HG03095 (cell line): ENCODE measurements around the gene KLHL24.
"Not testable (repeated sequence)": the region's sequence is repeated elsewhere in the genome, so short reads cannot be mapped to it uniquely, and the experiment has no call there.

Source experiments
- ATAC-seq: cut with Tn5 transposase; IDR thresholded peaks from one replicate; pipeline ENCODE4 v1.9.1; 2021; ENCODE audit warnings: moderate library complexity; ENCODE audit not compliant: unreplicated experiment

The KLHL24 gene

GRCh38 chr3:183634707-183635106, 716 bp upstream of the KLHL24 start:
- ATAC-seq = no peak

DNA sequence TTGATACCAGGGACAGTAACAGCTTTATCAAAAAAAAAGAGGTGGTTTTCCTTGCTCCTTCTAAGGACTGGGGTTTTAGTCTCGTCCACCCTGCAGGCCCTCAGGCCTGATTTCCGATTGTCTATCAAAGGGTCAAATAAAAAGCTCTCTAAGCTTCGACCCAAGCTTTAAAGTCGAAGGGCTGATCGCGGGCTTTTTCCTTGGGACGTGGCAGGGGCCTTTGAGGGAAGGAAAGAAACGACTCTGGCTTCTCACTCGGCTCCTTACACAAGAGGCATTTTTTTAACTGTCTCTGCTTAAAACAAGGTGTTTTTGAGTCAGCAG, 354 bp upstream of the KLHL24 start:
- ATAC-seq = no peak

GRCh38 chr3:183636221-183637105, 1.0 kb downstream of the KLHL24 start:
- peak; percentile 87 for ATAC-seq

DNA sequence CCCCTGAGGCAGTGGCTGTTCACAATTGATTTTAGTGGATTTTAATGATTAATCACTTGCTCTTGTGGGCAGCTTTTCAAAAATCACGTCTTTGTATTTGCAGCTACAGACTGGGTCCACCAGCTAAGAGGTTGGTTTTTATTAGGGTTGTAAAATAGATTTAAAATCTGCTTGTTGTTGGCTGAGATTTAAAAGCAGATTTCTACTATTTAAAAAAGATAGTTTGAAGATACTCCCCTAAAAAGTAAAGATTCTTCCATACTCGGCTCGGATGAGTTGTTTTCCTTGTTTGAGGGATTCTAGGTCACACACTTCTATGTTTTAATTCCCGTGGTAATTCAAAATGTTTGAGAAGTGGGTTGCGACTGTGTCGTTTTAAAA, 1.7 kb downstream of the KLHL24 start:
- ATAC-seq = no peak

DNA sequence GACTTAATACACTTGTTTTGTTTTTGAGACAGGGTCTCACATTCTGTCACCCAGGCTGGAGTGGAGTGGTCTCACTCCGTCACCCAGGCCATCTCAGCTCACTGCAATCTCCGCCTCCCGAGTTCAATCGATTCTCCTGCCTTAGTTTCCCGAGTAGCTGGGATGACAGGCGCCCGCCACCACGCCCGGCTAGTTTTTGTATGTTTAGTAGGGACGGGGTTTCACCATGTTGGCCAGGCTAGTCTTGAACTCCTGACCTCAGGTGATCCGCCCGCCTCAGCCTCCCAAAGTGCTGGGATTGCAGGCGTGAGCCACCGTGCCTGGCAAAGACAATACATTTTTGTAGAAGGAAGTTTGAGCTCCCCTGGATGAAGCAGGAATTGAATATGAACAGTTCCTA, 2.2 kb downstream of the KLHL24 start:
- not testable (repeated sequence) for ATAC-seq

DNA sequence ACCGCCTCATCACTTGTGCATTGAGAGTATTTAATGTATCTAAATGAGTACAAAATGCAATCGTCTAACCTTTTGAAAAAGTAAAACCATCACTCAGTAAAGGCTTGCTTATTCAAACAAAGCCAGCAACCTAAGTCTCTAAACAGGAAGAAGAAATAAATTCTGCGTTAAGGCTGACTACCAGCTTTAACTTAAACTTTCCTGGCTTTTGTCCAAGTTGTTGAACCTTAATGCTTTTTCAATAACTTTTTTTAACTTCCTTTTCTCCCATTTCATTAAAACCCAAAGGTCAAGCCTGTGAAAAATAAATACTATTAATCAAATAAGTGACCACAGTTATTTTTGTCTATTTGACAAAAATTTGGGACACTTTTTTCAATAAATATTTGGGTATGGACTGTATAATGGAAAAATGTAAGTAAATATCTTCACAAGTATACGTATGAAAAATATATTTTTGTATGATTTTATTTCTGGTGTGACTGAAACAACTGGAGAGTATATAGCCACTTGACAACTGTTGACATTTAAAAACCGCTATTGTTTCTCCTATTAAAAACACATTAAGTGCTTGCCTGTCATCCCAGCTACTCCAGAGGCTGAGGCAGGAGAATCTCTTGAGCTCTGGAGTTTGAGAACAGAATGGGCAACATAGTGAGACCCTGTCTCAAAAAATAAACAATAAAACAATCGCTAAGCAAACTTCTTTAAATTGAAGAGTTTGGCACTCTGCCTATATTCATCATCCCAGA, 2.9 kb downstream of the KLHL24 start:
- no peak for ATAC-seq

GRCh38 chr3:183640635-183641034, 5.2 kb downstream of the KLHL24 start:
- ATAC-seq = not testable (repeated sequence)

DNA sequence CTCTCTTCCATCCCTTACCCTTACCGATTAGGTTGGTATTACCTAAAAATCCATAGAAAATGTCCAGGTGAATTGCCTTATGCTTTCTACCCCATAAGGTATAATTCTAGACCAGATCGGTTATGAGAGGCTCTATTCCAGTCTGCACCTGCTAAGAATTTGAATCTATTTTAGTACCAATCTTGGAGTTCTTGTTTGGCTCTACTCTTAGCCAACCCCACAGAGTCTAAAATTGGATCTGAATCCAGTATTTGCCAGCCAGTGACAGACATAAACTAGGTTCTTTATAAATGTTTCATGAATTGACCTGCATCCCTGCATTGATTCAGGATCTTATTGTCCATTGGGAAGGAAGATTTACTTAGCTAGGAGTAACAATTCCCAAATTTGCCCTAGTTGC, 6.5 kb downstream of the KLHL24 start:
- ATAC-seq = no peak

DNA sequence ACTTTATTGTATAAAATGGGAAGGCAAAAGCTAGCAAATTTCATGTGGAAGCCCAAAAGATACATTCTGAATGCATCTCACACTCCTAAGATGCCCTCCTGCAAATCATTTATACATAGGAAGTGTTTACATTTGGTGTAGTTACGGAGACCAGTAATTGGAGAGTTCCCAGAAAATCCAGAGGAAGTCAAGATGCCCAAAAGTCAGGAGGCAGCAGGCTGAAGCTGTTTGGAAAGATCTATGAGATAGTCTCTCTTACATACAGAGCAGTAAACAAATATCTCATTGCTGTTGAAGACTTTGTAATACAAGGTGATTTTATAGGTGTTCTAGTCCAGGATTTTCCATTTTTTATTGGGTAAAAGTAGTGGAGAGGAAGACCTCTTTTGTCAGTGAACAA, 8.8 kb downstream of the KLHL24 start:
- ATAC-seq = no peak

GRCh38 chr3:183645254-183645653, 9.8 kb downstream of the KLHL24 start:
- ATAC-seq = no peak

- no peak for ATAC-seq
These were observed 15.1 kb downstream of the KLHL24 start for GRCh38 chr3:183650554-183650953.

DNA sequence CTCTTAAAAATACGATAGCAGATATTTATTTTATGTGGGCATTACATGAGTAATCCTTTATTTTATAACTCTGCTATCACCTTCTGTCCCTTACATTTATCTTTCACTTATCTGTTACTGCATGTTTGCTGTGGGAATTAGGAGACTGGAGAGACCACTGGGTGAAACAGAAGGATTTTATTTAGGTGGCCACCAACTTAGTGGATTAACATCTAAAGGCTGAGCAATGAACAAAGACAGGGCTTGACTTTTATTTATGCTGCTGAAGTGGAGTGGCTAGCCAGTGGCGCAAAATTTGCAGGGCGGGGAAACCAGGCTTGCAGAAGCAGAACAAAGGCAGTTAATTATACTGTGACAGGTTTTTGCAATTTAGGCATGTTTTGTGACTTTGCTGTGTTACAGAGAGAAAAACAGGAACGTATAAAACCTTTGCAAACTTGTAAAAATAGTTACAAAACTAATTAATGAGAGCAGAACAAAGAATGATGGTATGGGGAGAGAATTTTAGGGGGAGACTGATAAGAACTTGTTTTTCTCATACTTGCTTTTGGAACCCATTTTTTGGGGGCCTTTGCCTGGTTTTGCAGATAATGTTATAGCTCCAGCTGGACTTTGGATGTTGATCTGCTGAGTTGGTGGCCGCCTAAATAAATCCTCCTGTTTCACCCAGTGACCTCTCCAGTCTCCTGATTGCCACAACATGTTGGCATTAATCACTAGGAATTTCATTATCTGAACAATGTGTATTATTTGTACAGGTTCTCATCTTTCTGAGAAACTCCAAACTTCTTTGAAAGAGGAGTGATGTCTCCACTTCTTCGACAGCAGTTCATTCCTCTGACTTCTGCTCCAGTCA, 18.0 kb downstream of the KLHL24 start:
- no peak for ATAC-seq

DNA sequence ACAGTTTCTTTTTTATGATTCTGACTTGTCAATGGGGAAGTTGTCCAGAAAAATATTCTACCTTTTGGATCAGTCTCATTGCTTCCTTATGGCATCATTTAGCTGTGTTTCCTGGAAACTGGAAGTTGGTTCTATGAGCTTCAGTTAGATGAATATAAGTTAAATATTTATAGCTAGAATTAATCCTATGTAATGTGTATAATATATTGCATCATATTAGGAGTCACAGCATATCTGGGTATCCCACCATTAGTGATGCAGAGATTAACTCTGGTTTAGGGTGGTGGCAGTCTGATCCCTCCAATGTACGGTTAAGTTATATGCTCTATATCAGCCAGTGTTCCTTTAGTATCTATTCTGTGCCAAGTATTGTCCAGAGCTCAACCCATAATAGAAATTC, 19.3 kb downstream of the KLHL24 start:
- ATAC-seq = no peak

- ATAC-seq = no peak
These were observed 26.7 kb downstream of the KLHL24 start for GRCh38 chr3:183662099-183662498.

DNA sequence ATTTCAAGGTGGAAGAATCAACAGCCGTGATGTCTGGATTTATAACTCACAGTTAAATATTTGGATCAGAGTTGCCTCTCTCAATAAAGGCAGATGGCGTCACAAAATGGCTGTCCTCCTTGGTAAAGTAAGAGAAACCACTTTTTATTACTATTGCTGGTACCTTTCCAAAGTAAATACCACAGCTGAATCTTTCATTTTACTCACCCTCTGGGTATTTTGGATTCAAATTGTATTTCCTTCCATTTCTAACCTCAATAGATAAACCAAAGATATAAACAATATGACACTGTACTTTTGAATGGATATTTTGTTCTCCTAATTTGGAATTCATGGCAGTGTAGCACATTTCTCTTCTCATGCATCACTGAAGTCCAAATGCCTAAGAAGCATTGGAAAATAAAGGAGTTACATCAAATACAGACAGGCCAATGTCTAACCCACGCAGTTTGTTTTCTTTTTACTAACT, 29.5 kb downstream of the KLHL24 start:
- ATAC-seq = no peak

DNA sequence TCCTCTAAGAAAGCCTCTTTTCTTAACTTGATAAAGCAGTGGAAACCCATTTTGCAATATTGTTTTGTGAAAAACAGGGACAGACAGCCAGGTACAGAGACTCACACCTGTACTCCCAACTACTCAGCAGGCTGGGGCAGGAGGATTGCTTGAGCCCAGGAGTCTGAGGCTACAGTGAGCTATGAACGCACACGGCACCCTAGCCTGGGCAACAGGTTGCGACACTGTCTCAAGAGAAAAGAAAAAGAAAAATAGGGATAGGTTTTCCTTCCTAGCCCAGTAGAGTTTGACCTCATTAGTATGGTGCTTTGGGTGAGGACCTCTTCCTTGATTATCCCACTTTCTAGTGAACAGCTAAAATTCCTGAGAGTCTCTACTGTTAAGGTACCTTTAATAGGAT, 44.6 kb downstream of the KLHL24 start:
- ATAC-seq = no peak

DNA sequence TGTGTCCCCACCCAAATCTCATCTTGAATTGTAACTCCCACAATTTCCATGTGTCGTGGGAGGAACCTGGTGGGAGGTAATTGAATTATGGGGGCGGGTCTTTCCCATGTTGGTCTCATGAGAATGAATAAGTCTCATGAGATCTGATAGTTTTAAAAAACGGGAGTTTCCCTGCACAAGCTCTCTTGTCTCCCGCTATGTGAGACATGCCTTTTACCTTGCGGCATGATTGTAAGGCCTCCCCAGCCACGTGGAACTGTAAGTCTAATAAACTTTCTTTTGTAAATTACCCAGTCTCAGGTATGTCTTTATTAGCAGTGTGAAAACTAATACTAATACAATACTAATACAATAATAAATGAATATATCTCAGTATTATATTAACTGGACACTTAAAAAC, 52.3 kb downstream of the KLHL24 start:
- ATAC-seq = no peak

DNA sequence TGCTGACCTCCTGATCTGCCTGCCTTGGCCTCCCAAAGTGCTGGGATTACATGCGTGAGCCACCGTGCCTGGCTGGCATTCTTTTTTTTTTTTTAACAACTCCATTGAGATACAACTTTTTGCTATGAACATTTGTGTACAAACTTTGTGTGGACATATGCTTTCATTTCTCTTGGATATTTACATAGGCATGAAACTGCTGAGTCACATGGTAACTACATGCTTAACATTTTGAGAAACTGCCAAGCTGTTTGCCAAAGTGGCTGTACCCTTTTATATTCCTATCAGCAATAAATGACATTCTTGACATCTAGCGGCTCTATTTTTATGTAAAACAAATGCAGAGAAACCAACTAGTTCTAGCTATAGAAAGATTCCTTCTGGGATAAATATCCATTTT, 53.5 kb downstream of the KLHL24 start:
- ATAC-seq = no peak

GRCh38 chr3:183689621-183690020, 54.2 kb downstream of the KLHL24 start:
- not testable (repeated sequence) for ATAC-seq

GRCh38 chr3:183690402-183690995, 55.1 kb downstream of the KLHL24 start:
- no peak for ATAC-seq

DNA sequence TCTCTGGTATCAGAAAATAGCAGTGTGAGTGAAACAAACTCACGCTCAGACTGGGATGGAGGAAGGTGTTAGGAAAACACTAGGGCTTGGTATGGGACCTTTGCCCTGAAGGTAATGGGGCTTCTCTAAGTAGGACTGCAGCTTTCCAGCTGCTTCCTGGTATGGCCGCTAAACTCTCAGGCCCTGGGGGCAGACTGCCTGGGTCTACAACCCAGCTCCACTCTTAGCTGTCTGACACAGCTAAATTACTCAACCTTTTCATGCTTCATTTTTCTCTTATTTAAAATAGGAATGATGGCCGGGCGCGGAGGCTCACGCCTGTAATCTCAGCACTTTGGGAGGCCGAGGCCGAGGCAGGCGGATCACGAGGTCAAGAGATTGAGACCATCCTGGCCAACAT, 57.0 kb downstream of the KLHL24 start:
- no peak for ATAC-seq
